ENCODE measurements around the gene B3GAT1.

Gene B3GAT1

GRCh38 chr11:134407923-134408322 lies 4.1 kb downstream of the B3GAT1 start:
- DNase-seq = no peak

DNA sequence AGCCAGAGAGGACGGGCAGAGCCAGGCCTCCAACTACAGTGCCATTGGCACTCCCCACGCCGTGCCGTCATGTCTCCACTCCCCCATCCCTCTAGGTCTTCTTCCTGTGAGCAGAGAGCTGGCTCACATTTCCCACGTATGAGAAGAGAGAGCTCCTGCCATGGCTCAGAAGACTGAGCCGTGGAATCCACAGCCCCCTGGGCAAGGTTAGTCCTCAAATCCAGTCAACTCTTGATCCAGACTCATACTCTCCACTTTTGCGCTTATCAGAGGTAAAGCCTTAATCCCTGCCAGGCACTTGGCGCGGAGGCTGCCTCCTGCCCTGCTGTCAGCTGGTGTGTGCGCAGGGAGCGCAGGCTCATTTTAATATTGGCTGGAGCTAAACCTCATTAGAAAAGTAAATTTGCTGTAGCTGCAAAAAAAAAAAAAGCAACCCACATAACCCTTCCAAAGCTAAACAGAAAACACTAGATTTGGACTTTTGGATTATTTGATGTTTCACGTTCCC lies 4.7 kb downstream of the B3GAT1 start:
- DNase-seq = no peak

DNA sequence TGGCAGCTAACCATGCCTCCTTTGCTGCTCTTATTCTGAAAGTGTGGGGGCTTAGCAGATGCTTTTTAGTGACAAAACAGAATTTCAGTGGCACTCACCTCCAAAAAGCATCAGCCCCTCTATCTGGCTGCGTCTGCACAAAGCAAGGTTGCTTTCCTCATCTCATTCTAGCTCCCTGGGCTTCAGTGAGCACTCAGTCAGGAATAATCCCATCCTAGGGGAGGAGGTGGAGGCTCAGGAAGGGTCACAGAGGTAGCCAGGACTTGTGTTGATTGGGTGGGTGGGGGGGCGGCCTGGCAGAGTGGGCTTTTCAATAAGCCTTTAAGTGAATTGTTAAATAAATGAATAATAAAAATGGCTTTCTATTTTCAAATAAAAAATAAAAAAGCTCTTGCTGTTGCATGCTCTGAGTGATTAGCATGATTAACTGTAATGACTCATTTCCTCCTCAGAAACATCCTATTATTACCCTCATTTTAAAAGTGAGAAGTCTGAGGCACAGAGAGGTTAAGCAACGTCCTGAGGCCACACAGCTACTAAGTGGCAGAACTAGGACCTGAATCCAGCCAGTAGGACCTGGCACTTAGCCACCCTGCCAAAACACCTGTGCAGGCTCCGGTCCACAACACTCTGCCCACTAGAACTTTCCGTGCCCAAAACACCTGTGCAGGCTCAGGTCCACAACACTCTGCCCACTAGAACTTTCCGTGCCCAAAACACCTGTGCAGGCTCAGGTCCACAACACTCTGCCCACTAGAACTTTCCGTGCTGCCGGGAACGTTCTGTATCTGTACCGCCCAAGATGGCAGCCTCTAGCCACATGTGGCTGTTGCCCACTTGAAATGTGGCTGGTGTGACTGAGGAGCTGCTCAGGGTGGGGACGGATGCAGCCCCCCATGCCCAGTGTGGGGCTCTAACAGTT lies 5.5 kb downstream of the B3GAT1 start:
- no peak for DNase-seq

GRCh38 chr11:134405841-134406240 lies 6.2 kb downstream of the B3GAT1 start:
- no peak for DNase-seq

GRCh38 chr11:134405436-134405835 lies 6.6 kb downstream of the B3GAT1 start:
- DNase-seq = no peak

DNA sequence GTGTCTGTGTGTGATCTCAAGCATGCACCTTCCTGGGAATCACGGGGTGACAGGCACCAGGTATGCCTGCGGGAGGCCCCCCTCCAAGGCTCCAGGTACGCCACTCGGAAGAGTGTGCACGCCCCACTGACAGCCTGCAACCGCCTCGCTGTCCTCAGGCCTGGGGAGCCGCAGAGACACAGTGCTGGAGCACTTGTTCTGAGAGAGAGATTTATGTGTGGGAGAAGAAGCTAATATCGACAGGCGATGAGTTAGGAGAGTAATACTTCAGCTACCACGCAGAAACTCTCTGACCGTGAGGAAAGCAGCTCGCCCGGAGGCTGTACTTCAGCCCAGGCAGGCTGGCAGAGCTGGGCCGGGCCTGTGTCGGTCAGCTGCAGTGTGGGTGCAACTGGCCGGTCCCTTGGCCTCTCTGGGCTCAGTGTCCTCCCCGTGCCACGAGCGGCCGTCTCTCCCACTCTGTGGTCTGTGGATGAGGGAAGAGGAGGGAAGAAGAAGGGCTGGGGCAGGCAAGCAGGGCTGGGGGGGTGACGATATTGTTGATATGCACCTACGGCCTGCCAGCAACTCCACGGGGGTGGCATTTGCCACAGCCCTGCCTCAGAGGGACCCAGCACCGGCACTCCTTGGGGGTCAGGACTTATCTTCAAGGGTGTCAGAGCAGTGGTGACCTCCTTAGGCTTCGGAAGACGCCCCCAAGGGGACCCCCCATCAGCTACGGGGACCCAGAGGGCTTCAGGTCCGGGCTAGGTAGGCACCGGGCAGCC lies 7.3 kb downstream of the B3GAT1 start:
- DNase-seq = no peak

GRCh38 chr11:134402910-134403309 lies 9.1 kb downstream of the B3GAT1 start:
- DNase-seq = no peak

- DNase-seq = no peak
These were observed 9.9 kb downstream of the B3GAT1 start for GRCh38 chr11:134401825-134402809.

- no peak for DNase-seq
These were observed 12.0 kb downstream of the B3GAT1 start for GRCh38 chr11:134399996-134400395.

DNA sequence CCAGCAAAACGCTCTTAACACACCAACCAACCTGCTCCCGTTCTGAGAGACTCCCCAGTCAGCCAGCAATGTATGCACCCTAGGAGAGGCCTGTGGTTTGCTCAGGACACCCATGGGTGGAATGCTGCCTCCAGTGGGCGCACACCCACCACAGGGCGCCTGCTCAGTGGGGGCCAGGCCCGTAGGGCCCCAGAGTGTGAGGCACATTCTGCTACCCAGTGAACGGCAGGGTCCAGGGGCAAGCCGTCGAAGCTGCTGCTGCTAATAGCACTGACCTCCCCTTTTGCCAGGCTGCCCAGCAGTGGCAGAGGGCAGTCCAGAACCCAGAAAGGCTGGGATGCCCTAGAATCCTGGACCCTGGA lies 12.8 kb downstream of the B3GAT1 start:
- no peak for DNase-seq

GRCh38 chr11:134398644-134399292 lies 13.3 kb downstream of the B3GAT1 start:
- DNase-seq = no peak

GRCh38 chr11:134398079-134398444 lies 14.0 kb downstream of the B3GAT1 start:
- no peak for DNase-seq

- DNase-seq = no peak
These were observed 14.6 kb downstream of the B3GAT1 start for GRCh38 chr11:134397304-134398078.

GRCh38 chr11:134395002-134395401 lies 17.0 kb downstream of the B3GAT1 start:
- DNase-seq = no peak

GRCh38 chr11:134394311-134394710 lies 17.7 kb downstream of the B3GAT1 start:
- no peak for DNase-seq

DNA sequence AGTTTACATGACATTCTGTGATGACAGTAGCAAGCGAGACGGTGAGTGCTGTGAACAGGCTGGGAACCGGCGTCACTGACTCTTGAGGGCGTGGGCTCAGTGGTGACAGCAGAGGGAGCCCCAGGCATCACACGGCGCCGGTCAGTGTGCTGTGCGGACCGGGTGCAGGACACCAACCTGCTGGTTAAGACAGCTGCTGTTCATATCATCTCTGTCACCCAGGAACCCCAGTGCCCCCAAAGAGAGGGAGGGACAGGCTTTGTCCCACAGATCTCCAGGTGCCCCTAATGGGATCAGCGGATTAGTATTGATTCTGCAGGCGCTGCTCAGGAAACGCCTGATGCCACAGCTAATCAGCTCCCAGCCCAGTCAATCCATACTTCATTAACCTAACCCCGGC lies 18.4 kb downstream of the B3GAT1 start:
- DNase-seq = no peak

- DNase-seq = no peak
These were observed 19.0 kb downstream of the B3GAT1 start for GRCh38 chr11:134392953-134393615.

DNA sequence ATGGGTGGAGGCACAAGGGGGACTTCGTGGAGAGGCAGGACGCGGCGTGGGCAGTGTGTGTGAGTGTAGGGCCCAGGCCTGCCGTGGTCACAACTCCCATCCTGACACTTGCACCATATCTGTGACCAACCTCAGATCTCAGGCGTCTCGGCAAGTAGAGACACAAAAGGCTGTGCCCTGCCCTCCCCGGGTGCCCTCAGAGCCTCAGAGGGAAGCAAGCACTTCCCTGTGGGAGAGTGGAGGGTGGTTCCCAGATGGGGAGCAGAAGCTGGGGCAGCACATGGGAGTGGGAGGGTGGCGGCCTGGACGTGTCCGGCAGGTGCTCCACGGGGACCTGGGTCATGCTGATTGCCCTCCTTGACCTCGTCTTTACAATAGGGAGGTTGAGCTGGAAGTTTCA lies 20.4 kb downstream of the B3GAT1 start:
- DNase-seq = no peak

DNA sequence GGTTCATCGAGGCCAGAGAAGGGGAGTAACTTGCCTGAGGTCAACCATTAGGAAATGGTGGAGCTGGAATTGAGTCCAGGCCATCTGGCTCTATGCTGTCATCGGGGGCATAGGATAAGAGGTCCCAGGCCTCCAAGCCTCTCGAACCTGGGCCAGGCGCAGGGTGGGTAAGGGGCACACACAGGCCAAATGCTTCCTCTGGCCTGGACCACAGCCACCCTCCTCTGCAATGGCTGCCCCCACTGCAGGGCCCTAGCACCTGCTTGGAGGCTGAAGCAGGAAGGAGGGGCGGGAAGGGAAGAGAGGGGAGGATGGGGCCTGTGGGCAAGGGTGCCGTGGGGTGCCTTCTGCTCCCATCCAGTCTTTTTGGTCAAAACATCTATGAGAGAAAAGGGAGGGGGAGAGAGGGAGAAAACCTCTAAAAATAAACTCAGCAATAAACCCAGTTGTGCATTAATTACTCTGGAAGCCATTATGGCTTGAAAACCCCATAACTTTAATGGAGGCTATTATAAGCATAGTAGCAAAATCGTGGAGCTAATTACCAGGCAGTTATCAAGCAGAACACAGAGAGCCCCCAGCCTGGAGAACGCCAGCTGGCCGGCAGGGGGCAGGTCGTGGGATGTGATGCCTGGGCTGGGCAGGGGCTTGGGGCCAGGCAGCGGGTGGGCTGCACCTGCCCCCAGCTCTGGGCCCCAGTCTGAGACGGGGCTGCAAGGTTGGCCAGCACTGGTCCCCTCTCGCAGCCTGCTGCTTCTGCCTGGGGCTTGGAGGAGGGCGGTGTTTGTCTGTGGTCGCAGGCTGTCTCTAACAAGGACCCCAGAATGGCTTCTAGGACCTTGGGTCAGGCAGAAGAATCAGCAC lies 21.1 kb downstream of the B3GAT1 start:
- DNase-seq = no peak
